IPS-20b (cell line): ENCODE data around the gene SLC5A8.

Experiments used
- H3K27ac ChIP-seq: one replicate; pipeline ENCODE4 v1.5.1; 2013; ENCODE audit warnings: low read length
- H3K27me3 ChIP-seq: 2 replicates; pipeline ENCODE4 v1.6.1; 2013; ENCODE audit warnings: mild to moderate bottlenecking, low read length, inconsistent platforms; ENCODE audit not compliant: insufficient read depth
- H3K36me3 ChIP-seq: 2 replicates; pipeline ENCODE4 v1.6.1; 2013; ENCODE audit warnings: low read depth, mild to moderate bottlenecking, inconsistent platforms, low read length, moderate library complexity; ENCODE audit not compliant: insufficient read depth
- H3K4me1 ChIP-seq: 2 replicates; pipeline ENCODE4 v1.6.1; 2013; ENCODE audit warnings: mild to moderate bottlenecking, control low read depth, inconsistent platforms, low read length, moderate library complexity; ENCODE audit not compliant: insufficient read depth
- H3K4me3 ChIP-seq: 2 replicates; pipeline ENCODE4 v1.5.1; 2013; ENCODE audit warnings: mild to moderate bottlenecking, low read length, inconsistent platforms
- H3K9ac ChIP-seq: 2 replicates; pipeline ENCODE4 v1.6.1; 2013; ENCODE audit warnings: low read depth, mild to moderate bottlenecking, inconsistent platforms, low read length, moderate library complexity
- H3K9me3 ChIP-seq: 2 replicates; pipeline ENCODE4 v1.6.1; 2013; ENCODE audit warnings: mild to moderate bottlenecking, low read depth, low read length, inconsistent platforms; ENCODE audit not compliant: insufficient read depth

SLC5A8 gene

GRCh38 chr12:101216810-101217209, 6.8 kb upstream of the SLC5A8 start:
- Histone ChIP-seq H3K36me3 (no peaks in the 10 kb centered on the region), H3K4me1 (no peaks in the 10 kb centered on the region)

GRCh38 chr12:101207086-101207780, 2.8 kb downstream of the SLC5A8 start:
- Histone ChIP-seq H3K4me3 (no peak overlapping the region), H3K9me3 (no peaks in the 10 kb centered on the region), H3K27ac (no peak overlapping the region), H3K9ac (no peak overlapping the region), H3K4me1 (no peaks in the 10 kb centered on the region), H3K36me3 (no peaks in the 10 kb centered on the region), H3K27me3 (peaks cover 53% of the 10 kb centered on the region)

More at GRCh38 chr12:101216810-101217209, 6.8 kb upstream of the SLC5A8 start:
- Histone ChIP-seq H3K4me3 (no peak overlapping the region), H3K27me3 (peaks cover 3% of the 10 kb centered on the region; the same call in 1 of the 2 replicates), H3K9me3 (peaks cover 31% of the 10 kb centered on the region), H3K27ac (no peak overlapping the region), H3K9ac (no peak overlapping the region)

- H3K4me1 ChIP-seq = no peaks in the 10 kb centered on the region
- H3K9me3 ChIP-seq = no peaks in the 10 kb centered on the region
- no peak overlapping the region for H3K4me3 ChIP-seq
- H3K27me3 ChIP-seq = peaks cover 29% of the 10 kb centered on the region
- H3K9ac ChIP-seq = no peak overlapping the region
- no peak overlapping the region for H3K27ac ChIP-seq
- no peaks in the 10 kb centered on the region for H3K36me3 ChIP-seq
These were observed 5.3 kb downstream of the SLC5A8 start for GRCh38 chr12:101204602-101205304.

- Histone ChIP-seq H3K4me1 (no peaks in the 10 kb centered on the region), H3K36me3 (no peaks in the 10 kb centered on the region), H3K9me3 (no peaks in the 10 kb centered on the region), H3K9ac (no peak overlapping the region), H3K27me3 (no peaks in the 10 kb centered on the region), H3K4me3 (no peak overlapping the region), H3K27ac (no peak overlapping the region)
These were observed 9.2 kb downstream of the SLC5A8 start for GRCh38 chr12:101200824-101201223.

GRCh38 chr12:101200145-101200544, 9.9 kb downstream of the SLC5A8 start:
- H3K9me3 ChIP-seq = no peaks in the 10 kb centered on the region
- H3K36me3 ChIP-seq = no peaks in the 10 kb centered on the region
- H3K4me3 ChIP-seq = no peak overlapping the region
- H3K27me3 ChIP-seq = no peaks in the 10 kb centered on the region
- no peaks in the 10 kb centered on the region for H3K4me1 ChIP-seq
- H3K27ac ChIP-seq = no peak overlapping the region
- H3K9ac ChIP-seq = no peak overlapping the region

- no peaks in the 10 kb centered on the region for H3K9me3 ChIP-seq
- no peaks in the 10 kb centered on the region for H3K36me3 ChIP-seq
These were observed 23.7 kb downstream of the SLC5A8 start for GRCh38 chr12:101186291-101186690.

GRCh38 chr12:101181776-101182175, 28.3 kb downstream of the SLC5A8 start:
- Histone ChIP-seq H3K4me1 (peaks cover 9% of the 10 kb centered on the region; the same call in 1 of the 2 replicates), H3K27me3 (no peaks in the 10 kb centered on the region), H3K4me3 (no peak overlapping the region), H3K9me3 (no peaks in the 10 kb centered on the region), H3K27ac (no peak overlapping the region), H3K36me3 (no peaks in the 10 kb centered on the region), H3K9ac (no peak overlapping the region)

More at GRCh38 chr12:101186291-101186690, 23.7 kb downstream of the SLC5A8 start:
- no peaks in the 10 kb centered on the region for H3K27me3 ChIP-seq
- H3K27ac ChIP-seq = no peak overlapping the region
- no peak overlapping the region for H3K9ac ChIP-seq
- H3K4me3 ChIP-seq = no peak overlapping the region
- peaks cover 9% of the 10 kb centered on the region; the same call in 1 of the 2 replicates for H3K4me1 ChIP-seq

GRCh38 chr12:101174541-101174940, 35.5 kb downstream of the SLC5A8 start:
- Histone ChIP-seq H3K9ac (no peak overlapping the region), H3K27ac (no peak overlapping the region), H3K4me3 (no peak overlapping the region), H3K36me3 (no peaks in the 10 kb centered on the region), H3K27me3 (no peaks in the 10 kb centered on the region), H3K9me3 (no peaks in the 10 kb centered on the region), H3K4me1 (no peaks in the 10 kb centered on the region)

- no peaks in the 10 kb centered on the region for H3K27me3 ChIP-seq
- H3K27ac ChIP-seq = no peak overlapping the region
- H3K9ac ChIP-seq = no peak overlapping the region
- no peak overlapping the region for H3K4me3 ChIP-seq
- H3K9me3 ChIP-seq = no peaks in the 10 kb centered on the region
- H3K4me1 ChIP-seq = no peaks in the 10 kb centered on the region
- H3K36me3 ChIP-seq = no peaks in the 10 kb centered on the region
These were observed 36.8 kb downstream of the SLC5A8 start for GRCh38 chr12:101173197-101173749.

GRCh38 chr12:101172316-101172715, 37.7 kb downstream of the SLC5A8 start:
- H3K4me3 ChIP-seq = no peak overlapping the region
- no peaks in the 10 kb centered on the region for H3K4me1 ChIP-seq
- H3K9me3 ChIP-seq = no peaks in the 10 kb centered on the region
- no peak overlapping the region for H3K9ac ChIP-seq
- H3K36me3 ChIP-seq = no peaks in the 10 kb centered on the region
- H3K27ac ChIP-seq = no peak overlapping the region
- no peaks in the 10 kb centered on the region for H3K27me3 ChIP-seq

- no peaks in the 10 kb centered on the region for H3K27me3 ChIP-seq
- no peaks in the 10 kb centered on the region for H3K9me3 ChIP-seq
- no peak overlapping the region for H3K9ac ChIP-seq
- no peak overlapping the region for H3K4me3 ChIP-seq
- no peaks in the 10 kb centered on the region for H3K4me1 ChIP-seq
- H3K36me3 ChIP-seq = no peaks in the 10 kb centered on the region
- no peak overlapping the region for H3K27ac ChIP-seq
These were observed 42.0 kb downstream of the SLC5A8 start for GRCh38 chr12:101168001-101168400.

GRCh38 chr12:101166866-101167265, 43.2 kb downstream of the SLC5A8 start:
- Histone ChIP-seq H3K36me3 (no peaks in the 10 kb centered on the region), H3K9ac (no peak overlapping the region), H3K4me1 (no peaks in the 10 kb centered on the region), H3K4me3 (no peak overlapping the region), H3K9me3 (no peaks in the 10 kb centered on the region), H3K27ac (no peak overlapping the region), H3K27me3 (no peaks in the 10 kb centered on the region)
